ENCODE data around the gene NDRG3. TPM values are rescaled to one million over a fixed set of nuclear protein-coding genes. Genes with fewer than 3 reads are reported as not detected.
A peak's percentile ranks its signal among the peaks of the same experiment; 100 is the strongest.

The NDRG3 gene
- total and polyA plus RNA-seq, 8 donors, result 5.8 to 91.6 (median 11.9) TPM

GRCh38 chr20:36760647-36761046 is 14.8 kb upstream of the NDRG3 start:
- intact Hi-C loops (cut with DNase I; ENCODE audit: low total_unique reads), result no loop called here

DNA sequence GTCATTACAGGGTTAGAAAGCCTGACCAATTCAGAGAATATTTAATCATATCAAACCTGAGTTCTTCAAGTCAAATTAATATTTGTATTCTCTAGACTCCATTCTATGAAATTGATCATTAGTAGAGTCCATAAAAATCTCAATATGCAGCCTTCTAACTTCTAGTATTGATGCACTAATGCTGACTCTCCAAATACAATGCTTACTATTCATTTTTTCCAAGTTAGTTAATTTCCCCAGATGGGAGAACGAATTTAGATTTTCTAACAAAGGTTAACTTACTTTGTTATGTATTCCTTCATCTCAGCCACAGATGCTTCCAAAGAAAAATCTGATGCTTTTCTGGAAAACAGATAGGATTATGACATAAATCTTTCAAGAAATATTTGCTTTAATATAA is 12.4 kb upstream of the NDRG3 start:
- WGBS, 5 donors, result 90 to 100% (median 97%) methylated on average over 1 of the region's 1 CpG
- Histone ChIP-seq H3K9me3 (no peaks in the 10 kb centered on the region), H3K4me3 (no peak overlapping the region), H3K27ac (peak overlapping the region in 1 of 5 donors; percentile 56), H3K27me3 (no peaks in the 10 kb centered on the region), H3K4me1 (peaks cover 0 to 9% (median 0%) of the 10 kb centered on the region in 4 donors), H3K36me3 (peaks cover 4 to 57% (median 27%) of the 10 kb centered on the region in 4 donors)
- intact Hi-C loops (cut with DNase I; ENCODE audit: low total_unique reads), result no loop called here
- TF ChIP-seq POLR2AphosphoS5 (IDR thresholded peaks at IDR 0.05), result no peak
- TF ChIP-seq, protein P1, sequence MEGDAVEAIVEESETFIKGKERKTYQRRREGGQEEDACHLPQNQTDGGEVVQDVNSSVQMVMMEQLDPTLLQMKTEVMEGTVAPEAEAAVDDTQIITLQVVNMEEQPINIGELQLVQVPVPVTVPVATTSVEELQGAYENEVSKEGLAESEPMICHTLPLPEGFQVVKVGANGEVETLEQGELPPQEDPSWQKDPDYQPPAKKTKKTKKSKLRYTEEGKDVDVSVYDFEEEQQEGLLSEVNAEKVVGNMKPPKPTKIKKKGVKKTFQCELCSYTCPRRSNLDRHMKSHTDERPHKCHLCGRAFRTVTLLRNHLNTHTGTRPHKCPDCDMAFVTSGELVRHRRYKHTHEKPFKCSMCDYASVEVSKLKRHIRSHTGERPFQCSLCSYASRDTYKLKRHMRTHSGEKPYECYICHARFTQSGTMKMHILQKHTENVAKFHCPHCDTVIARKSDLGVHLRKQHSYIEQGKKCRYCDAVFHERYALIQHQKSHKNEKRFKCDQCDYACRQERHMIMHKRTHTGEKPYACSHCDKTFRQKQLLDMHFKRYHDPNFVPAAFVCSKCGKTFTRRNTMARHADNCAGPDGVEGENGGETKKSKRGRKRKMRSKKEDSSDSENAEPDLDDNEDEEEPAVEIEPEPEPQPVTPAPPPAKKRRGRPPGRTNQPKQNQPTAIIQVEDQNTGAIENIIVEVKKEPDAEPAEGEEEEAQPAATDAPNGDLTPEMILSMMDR (IDR thresholded peaks at IDR 0.05), result no peak
- no peak for TF ChIP-seq POLR2A (IDR thresholded peaks at IDR 0.05)
- TF ChIP-seq EP300 (IDR thresholded peaks at IDR 0.05), result no peak
- no peak for DNase-seq

More at GRCh38 chr20:36760647-36761046, 14.8 kb upstream of the NDRG3 start:
- H3K36me3 ChIP-seq, result peaks cover 0 to 37% (median 19%) of the 10 kb centered on the region in 4 donors
- 90 to 94% (median 93%) methylated on average over 6 of the region's 6 CpGs for WGBS, 5 donors
- no peaks in the 10 kb centered on the region for H3K27me3 ChIP-seq
- DNase-seq, result no peak
- H3K4me1 ChIP-seq, result peaks cover 0 to 9% (median 0%) of the 10 kb centered on the region in 4 donors
- H3K9me3 ChIP-seq, result no peaks in the 10 kb centered on the region
- no peak overlapping the region for H3K4me3 ChIP-seq
- H3K27ac ChIP-seq, result no peak overlapping the region
- TF ChIP-seq POLR2AphosphoS5 (IDR thresholded peaks at IDR 0.05) (no peak), POLR2A (IDR thresholded peaks at IDR 0.05) (no peak), EP300 (IDR thresholded peaks at IDR 0.05) (no peak)
- TF ChIP-seq, protein P1 (IDR thresholded peaks at IDR 0.05), result no peak

- Histone ChIP-seq H3K4me1 (peaks cover 0 to 9% (median 0%) of the 10 kb centered on the region in 4 donors), H3K27ac (peak overlapping the region in 2 of 5 donors; percentile 56 to 67), H3K9me3 (no peaks in the 10 kb centered on the region), H3K36me3 (peaks cover 11 to 61% (median 43%) of the 10 kb centered on the region in 4 donors), H3K27me3 (no peaks in the 10 kb centered on the region), H3K4me3 (no peak overlapping the region)
- intact Hi-C loops (cut with DNase I; ENCODE audit: low total_unique reads), result no loop called here
- no peak for DNase-seq
- no peak for TF ChIP-seq POLR2A (IDR thresholded peaks at IDR 0.05)
- no peak for TF ChIP-seq POLR2AphosphoS5 (IDR thresholded peaks at IDR 0.05)
Measured at GRCh38 chr20:36756496-36756895, 10.6 kb upstream of the NDRG3 start.

GRCh38 chr20:36754656-36755222 is 8.8 kb upstream of the NDRG3 start:
- WGBS, 5 donors, result 0 to 15% (median 7%) methylated on average over 2 of the region's 2 CpGs
- Histone ChIP-seq H3K4me3 (no peak overlapping the region), H3K36me3 (peaks cover 12 to 61% (median 45%) of the 10 kb centered on the region in 4 donors), H3K9me3 (no peaks in the 10 kb centered on the region), H3K27ac (peak overlapping the region in 2 of 5 donors; percentile 2 to 27), H3K27me3 (no peaks in the 10 kb centered on the region), H3K4me1 (peaks cover 0 to 9% (median 0%) of the 10 kb centered on the region in 4 donors)
- TF ChIP-seq, protein P1 (IDR thresholded peaks at IDR 0.05), result peak in 5 of 7 experiments; percentile 56 to 75 (median 60)
- TF ChIP-seq EP300 (IDR thresholded peaks at IDR 0.05) (no peak), POLR2AphosphoS5 (IDR thresholded peaks at IDR 0.05) (peak in 1 of 3 donors; percentile 32)
- intact Hi-C loops (cut with DNase I; ENCODE audit: low total_unique reads), result no loop called here
- DNase-seq, result peak in 1 of 2 donors; percentile 85

DNA sequence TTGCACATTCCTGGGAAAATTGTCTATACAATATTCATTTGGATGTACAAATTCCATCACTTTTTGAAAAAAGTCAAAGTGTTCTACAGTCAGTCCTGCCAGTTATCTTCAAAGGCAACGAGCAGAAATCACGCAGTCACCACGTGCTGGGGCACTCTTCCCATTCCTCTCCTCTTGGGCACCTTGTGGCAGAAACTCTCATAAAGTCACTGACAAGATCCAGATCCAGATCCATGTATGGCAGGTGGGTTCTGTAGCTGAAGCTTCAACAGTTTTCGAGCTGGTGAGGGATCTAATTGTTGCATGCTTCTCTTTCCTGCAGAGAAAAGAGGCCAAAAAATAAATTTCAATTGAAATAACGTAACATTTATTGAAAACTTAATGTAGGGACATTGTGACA is 6.7 kb upstream of the NDRG3 start:
- no peaks in the 10 kb centered on the region for H3K27me3 ChIP-seq
- H3K4me1 ChIP-seq, result peaks cover 0 to 9% (median 0%) of the 10 kb centered on the region in 4 donors
- intact Hi-C loops (cut with DNase I; ENCODE audit: low total_unique reads), result no loop called here
- no peak for DNase-seq
- WGBS, 5 donors, result 88 to 91% (median 90%) methylated on average over 5 of the region's 5 CpGs
- H3K9me3 ChIP-seq, result no peaks in the 10 kb centered on the region
- H3K4me3 ChIP-seq, result no peak overlapping the region
- H3K27ac ChIP-seq, result no peak overlapping the region
- peaks cover 12 to 53% (median 43%) of the 10 kb centered on the region in 4 donors for H3K36me3 ChIP-seq
- TF ChIP-seq POLR2A (IDR thresholded peaks at IDR 0.05), result no peak
- no peak for TF ChIP-seq EP300 (IDR thresholded peaks at IDR 0.05)
- no peak for TF ChIP-seq POLR2AphosphoS5 (IDR thresholded peaks at IDR 0.05)
- TF ChIP-seq, protein P1 (IDR thresholded peaks at IDR 0.05), result no peak
